ENCODE measurements around the gene SMIM44.

- TF ChIP-seq, protein P1, sequence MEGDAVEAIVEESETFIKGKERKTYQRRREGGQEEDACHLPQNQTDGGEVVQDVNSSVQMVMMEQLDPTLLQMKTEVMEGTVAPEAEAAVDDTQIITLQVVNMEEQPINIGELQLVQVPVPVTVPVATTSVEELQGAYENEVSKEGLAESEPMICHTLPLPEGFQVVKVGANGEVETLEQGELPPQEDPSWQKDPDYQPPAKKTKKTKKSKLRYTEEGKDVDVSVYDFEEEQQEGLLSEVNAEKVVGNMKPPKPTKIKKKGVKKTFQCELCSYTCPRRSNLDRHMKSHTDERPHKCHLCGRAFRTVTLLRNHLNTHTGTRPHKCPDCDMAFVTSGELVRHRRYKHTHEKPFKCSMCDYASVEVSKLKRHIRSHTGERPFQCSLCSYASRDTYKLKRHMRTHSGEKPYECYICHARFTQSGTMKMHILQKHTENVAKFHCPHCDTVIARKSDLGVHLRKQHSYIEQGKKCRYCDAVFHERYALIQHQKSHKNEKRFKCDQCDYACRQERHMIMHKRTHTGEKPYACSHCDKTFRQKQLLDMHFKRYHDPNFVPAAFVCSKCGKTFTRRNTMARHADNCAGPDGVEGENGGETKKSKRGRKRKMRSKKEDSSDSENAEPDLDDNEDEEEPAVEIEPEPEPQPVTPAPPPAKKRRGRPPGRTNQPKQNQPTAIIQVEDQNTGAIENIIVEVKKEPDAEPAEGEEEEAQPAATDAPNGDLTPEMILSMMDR (IDR thresholded peaks at IDR 0.05; ENCODE audit: insufficient read depth, low read length, poor library complexity, severe bottlenecking), result no peak
- no peak for TF ChIP-seq EZH2phosphoT487 (conservative IDR thresholded peaks at IDR 0.05; ENCODE audit: low read length)
Observed at GRCh38 chr19:3455393-3455955, 27.8 kb downstream of the SMIM44 start.
